Muscle layer of duodenum (tissue), 2 donors: Measurements from ENCODE around the gene UBE2Q2.
"Not testable (repeated sequence)": the region's sequence is repeated elsewhere in the genome, so short reads cannot be mapped to it uniquely, and the experiment has no call there.

Experiments
- H3K27ac ChIP-seq: one replicate; pipeline ENCODE4 v1.7.0; 2013; ENCODE audit warnings: mild to moderate bottlenecking, low read length
- H3K27me3 ChIP-seq: one replicate; pipeline ENCODE4 v1.7.0; 2013; ENCODE audit warnings: low read depth, mild to moderate bottlenecking, control low read depth, low read length
- H3K36me3 ChIP-seq, 2 donors: one replicate each; pipeline ENCODE4 v1.7.0; 2013; ENCODE audit warnings: low read length in 2 of 2, control low read depth in 1 of 2, mild to moderate bottlenecking in 1 of 2; ENCODE audit not compliant: insufficient read depth in 2 of 2, control insufficient read depth in 1 of 2
- H3K4me1 ChIP-seq, 2 donors: one replicate each; pipeline ENCODE4 v1.7.0; 2013; ENCODE audit warnings: low read length in 2 of 2, mild to moderate bottlenecking in 2 of 2, control low read depth in 1 of 2, moderate library complexity in 1 of 2; ENCODE audit not compliant: insufficient read depth in 2 of 2, control insufficient read depth in 1 of 2
- H3K4me3 ChIP-seq, 2 donors: one replicate each; pipeline ENCODE4 v1.7.0; 2013; ENCODE audit warnings: low read length in 2 of 2, low read depth in 1 of 2, mild to moderate bottlenecking in 1 of 2
- H3K9me3 ChIP-seq, 2 donors: one replicate each; pipeline ENCODE4 v1.7.0; 2013; ENCODE audit warnings: low read length in 2 of 2, control low read depth in 1 of 2, mild to moderate bottlenecking in 1 of 2; ENCODE audit not compliant: control insufficient read depth in 1 of 2
- donor health status: healthy.

Gene UBE2Q2

DNA sequence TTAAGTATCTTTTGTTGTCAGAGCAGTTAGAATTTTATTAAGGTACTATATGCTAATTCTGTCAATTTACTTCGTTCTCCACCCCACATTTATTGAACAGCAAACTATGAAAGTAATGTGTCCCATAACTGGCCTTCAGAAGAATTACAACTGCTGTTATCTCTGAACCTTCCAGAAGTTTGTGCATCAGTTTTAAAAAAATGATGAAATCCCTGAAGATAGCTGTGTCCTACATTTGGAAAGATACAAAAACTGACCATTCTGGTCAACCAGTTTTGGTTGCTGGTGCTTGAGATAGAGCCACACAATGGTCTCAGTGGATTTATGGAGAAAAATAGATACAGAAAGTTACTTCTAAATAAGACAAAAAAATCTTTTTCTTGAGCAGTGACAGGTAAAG, 5.9 kb downstream of the UBE2Q2 start:
- peaks cover 6 to 13% of the 10 kb centered on the region in 2 donors for H3K4me1 ChIP-seq

DNA sequence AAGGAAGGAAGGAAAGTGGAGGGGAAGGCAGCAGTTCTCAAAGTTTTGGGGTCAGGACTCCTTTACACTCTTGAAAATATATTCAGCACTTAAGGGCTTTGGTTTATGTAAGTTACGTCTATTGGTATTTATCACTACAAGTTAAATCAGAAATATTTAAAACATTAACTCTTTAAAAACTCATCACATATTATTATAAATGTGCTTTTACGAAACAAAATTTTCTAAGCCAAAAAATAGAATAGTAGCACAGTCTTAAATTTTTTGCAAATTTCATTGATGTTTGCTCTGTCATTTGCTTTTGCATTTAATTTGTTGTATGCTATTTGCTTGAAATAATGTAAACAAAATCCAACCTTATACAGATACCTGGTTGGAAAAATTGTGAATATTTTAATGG, 7.5 kb downstream of the UBE2Q2 start:
- H3K36me3 ChIP-seq: peaks cover 0 to 4% of the 10 kb centered on the region in 2 donors
- H3K4me3 ChIP-seq: no peak overlapping the region
- H3K27me3 ChIP-seq: no peaks in the 10 kb centered on the region
- H3K4me1 ChIP-seq: peaks cover 0 to 2% of the 10 kb centered on the region in 2 donors
- no peak overlapping the region for H3K27ac ChIP-seq
- H3K9me3 ChIP-seq: no peaks in the 10 kb centered on the region

More for the DNA sequence above, 5.9 kb downstream of the UBE2Q2 start:
- Histone ChIP-seq H3K36me3 (no peaks in the 10 kb centered on the region), H3K27me3 (no peaks in the 10 kb centered on the region), H3K9me3 (no peaks in the 10 kb centered on the region), H3K4me3 (no peak overlapping the region), H3K27ac (no peak overlapping the region)

DNA sequence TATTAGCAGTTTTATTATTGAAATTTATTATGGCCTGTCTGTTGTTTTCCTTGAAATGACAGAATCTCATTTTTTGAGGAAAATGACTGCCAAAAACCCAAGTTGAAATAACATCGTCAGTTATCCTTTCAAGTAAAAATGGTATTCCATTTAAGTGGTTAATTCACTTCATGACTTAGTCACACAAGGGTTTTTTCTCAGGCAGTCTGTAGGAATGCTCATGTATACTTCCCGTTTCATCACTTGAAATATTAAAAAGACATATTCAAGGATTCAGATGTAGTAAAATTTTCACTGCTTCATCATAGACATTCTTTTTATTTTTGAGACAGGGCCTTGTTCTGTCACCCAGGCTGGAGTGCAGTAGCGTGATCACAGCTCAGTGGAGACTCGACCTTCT, 8.3 kb downstream of the UBE2Q2 start:
- not testable (repeated sequence) for H3K27me3 ChIP-seq, H3K4me3 ChIP-seq, H3K4me1 ChIP-seq, H3K27ac ChIP-seq, H3K9me3 ChIP-seq, H3K36me3 ChIP-seq

DNA sequence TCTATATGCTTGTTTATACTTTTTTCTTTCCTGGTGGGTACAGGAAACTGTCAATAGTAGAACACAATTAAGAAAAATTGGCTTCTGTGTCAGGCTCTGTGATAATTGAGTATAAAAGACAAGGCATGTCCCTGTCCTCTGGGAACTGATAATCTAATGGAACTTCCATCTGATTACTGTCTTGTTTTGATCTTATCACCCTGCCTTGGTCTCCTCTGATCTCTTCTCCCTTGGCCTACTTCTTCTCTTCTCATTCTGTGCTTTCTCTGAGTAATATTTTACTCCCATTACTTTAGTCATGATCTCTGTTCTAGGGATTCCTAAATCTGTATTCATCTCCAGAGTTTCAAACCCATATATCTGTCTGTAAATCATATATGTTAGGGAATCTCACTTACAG, 14.6 kb downstream of the UBE2Q2 start:
- Histone ChIP-seq H3K9me3 (no peaks in the 10 kb centered on the region), H3K36me3 (peaks cover 4 to 9% of the 10 kb centered on the region in 2 donors), H3K27ac (no peak overlapping the region), H3K27me3 (no peaks in the 10 kb centered on the region), H3K4me3 (no peak overlapping the region), H3K4me1 (no peaks in the 10 kb centered on the region)

DNA sequence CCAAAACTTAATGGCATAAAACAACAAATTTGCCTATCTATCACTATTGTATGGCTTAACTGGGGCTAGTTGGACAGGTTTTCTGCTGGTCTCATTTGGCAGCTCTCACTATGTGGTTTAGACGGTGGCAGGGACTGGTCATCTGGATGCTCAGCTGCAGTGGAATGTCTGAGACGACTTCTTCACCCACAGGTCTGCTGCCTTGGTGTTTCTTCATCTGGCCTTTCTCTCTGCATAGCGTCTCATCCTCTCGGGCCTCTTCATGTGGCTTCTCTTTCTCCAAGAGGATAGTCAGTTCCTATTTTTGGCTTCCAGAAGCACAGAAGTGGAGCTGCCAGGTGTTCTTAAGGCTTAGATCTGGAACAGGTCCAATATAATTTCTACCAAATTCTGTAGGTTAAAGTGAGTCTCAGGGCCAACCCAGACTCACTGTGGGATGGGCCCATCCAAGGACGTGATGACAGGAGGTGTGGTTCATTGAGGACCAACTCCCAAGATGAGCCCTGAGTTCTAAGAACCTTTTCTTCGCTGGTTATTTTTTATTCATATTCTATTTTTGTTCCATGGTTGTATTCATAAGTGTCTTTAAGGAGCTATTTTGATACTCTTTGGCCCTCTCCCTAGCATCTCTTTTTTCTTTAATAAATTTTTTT, 18.6 kb downstream of the UBE2Q2 start:
- Histone ChIP-seq H3K27me3 (no peaks in the 10 kb centered on the region), H3K27ac (no peak overlapping the region), H3K4me1 (no peaks in the 10 kb centered on the region), H3K9me3 (no peaks in the 10 kb centered on the region), H3K36me3 (peaks cover 0 to 9% of the 10 kb centered on the region in 2 donors), H3K4me3 (no peak overlapping the region)

DNA sequence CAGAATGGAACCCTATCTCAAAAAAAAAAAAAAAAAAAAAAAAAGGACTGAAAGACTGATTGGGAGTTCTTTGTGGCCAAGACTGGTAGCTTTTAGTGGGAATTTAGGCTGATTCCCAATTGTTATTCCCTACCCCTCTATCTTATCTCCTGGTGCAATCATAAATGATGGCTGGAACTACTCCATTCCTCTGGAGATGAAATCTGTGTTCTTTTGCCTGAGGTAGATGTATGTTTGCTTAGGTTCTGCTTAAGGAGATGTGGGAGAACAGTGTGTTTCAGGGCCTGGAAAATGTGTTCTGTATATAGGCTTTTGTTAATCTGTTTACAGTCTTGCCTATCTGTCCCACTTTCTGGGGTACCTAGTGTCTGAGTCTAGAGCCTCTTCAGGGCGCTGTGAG, 19.5 kb downstream of the UBE2Q2 start:
- no peaks in the 10 kb centered on the region for H3K27me3 ChIP-seq
- peaks cover 0 to 9% of the 10 kb centered on the region in 2 donors for H3K36me3 ChIP-seq
- no peak overlapping the region for H3K27ac ChIP-seq
- no peak overlapping the region for H3K4me3 ChIP-seq
- H3K9me3 ChIP-seq: no peaks in the 10 kb centered on the region
- no peaks in the 10 kb centered on the region for H3K4me1 ChIP-seq

DNA sequence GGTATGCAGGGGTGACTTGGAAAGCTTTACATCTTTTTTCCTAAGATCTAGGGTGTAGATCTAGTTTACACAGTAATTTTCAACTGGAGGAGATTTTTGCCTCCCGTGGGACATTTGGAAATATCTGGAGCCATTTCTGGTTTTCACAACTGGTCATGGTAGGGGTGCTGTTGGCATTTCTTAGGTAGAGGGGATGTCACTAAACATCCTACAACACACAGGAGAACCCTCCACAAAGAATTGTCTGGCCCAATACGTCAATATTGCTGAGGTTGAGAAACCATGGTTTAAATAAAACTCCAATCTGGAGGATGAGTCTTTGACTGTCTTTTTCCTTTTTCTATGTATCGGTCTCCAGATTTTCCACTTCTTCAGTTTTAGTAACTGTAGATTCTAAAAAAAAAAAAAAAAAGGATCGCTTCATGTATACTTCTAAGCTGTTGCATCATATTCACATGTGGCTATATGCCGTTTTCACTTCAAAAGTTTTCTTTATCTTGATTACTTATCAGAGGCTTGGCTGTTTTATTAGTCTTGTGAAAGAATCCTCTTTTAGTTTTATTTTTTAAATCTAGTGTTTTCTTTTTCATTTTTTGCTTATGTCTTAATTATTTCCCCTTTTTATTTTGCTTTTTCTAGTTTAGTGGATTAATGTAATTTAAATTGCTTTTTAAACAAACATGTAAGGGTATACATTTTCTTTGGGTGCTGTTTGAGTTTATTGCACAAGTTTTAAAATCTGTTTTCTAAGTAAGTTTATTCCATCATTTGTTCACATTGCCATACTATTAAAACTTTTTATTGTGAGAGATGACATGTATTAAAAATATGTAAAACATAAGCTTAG, 21.2 kb downstream of the UBE2Q2 start:
- Histone ChIP-seq H3K9me3 (no peaks in the 10 kb centered on the region), H3K27me3 (no peaks in the 10 kb centered on the region), H3K4me1 (no peaks in the 10 kb centered on the region), H3K4me3 (no peak overlapping the region), H3K27ac (no peak overlapping the region), H3K36me3 (peaks cover 0 to 9% of the 10 kb centered on the region in 2 donors)

DNA sequence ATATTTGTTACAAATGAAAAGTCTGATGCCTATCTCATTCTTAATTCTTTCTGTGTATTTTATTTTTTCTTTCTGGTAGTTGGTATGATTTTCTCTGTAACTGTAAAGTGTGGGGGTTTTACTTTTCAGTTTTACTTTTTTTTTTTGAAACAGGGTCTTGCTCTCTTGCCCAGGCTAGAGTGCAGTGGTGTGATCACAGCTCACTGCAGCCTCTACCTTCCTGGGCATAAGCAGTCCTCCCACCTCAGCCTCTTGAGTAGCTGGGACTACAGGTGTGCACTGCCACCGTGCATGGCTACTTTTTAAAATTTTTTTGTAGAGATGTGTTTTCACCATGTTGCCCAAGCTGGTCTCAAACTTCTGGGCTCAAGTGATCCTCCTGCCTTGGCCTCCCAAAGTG, 22.8 kb downstream of the UBE2Q2 start:
- not testable (repeated sequence) for H3K4me1 ChIP-seq

DNA sequence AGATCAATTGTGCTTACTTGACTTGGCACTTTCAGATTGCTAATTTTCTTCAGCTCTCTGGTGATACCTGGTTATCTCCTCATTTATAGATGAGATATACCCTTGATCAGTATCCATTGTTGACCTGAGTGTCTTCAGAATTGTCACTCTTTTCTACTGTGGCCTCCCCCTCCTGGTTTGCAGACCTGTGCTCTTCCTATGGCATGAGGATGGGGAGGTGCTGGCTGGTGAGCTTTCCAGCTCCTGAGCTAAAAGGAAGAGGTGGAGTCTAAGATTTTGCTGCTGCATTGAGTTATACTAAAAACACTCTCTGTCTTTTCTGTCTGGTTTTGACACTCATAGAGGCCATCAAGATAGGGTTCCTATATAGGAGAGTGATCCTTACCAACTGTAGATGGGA, 23.7 kb downstream of the UBE2Q2 start:
- Histone ChIP-seq H3K27me3 (no peaks in the 10 kb centered on the region), H3K9me3 (no peaks in the 10 kb centered on the region), H3K27ac (no peak overlapping the region), H3K4me3 (no peak overlapping the region), H3K4me1 (no peaks in the 10 kb centered on the region), H3K36me3 (peaks cover 2 to 6% of the 10 kb centered on the region in 2 donors)

More for the DNA sequence above, 22.8 kb downstream of the UBE2Q2 start:
- not testable (repeated sequence) for H3K27me3 ChIP-seq, H3K9me3 ChIP-seq, H3K4me3 ChIP-seq, H3K36me3 ChIP-seq, H3K27ac ChIP-seq

DNA sequence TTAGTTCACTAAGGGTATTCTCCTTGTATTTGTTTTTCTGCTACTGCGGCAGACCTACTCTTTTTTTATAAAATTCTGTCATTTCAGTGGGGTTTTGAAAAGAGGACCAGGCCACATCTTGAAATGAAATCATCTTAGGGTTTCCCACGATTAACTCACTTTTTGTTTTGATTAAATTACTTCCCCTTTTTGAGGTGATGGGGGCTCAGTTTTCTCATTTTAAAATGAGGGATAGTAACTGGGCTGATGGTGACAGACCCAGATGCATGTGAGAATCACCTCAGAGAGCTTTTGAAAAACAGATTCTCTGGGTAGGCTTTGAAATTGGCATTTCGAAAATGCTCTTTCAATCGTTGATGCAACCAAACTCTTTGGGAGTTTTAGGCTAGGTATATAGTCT, 24.2 kb downstream of the UBE2Q2 start:
- Histone ChIP-seq H3K27me3 (no peaks in the 10 kb centered on the region), H3K27ac (no peak overlapping the region), H3K9me3 (no peaks in the 10 kb centered on the region)

DNA sequence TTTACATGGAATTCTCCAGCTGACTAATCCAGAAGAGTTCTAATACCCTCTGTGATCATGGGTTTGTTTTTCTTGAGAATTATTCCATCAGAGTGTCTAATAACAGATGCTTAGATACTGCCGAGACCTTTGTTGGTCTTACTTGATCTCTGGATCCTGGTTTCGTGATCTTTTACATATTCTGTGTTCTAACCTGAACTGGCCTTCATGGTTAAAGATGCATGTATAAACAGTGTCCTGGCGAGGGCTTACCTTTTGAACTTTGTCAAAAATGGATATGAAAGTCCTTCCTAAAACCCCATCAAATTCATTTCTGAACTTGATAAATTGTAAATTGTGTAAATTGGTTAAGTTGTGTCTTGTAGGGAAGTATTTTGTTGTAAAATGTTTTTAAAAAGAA, 24.8 kb downstream of the UBE2Q2 start:
- H3K27me3 ChIP-seq: no peaks in the 10 kb centered on the region
- H3K9me3 ChIP-seq: no peaks in the 10 kb centered on the region
- H3K36me3 ChIP-seq: peaks cover 0 to 6% of the 10 kb centered on the region in 2 donors
- H3K4me1 ChIP-seq: no peaks in the 10 kb centered on the region
- H3K4me3 ChIP-seq: no peak overlapping the region
- no peak overlapping the region for H3K27ac ChIP-seq

More for the DNA sequence above, 24.2 kb downstream of the UBE2Q2 start:
- Histone ChIP-seq H3K4me1 (no peaks in the 10 kb centered on the region), H3K36me3 (peaks cover 0 to 6% of the 10 kb centered on the region in 2 donors), H3K4me3 (no peak overlapping the region)
